H9 (cell line): ENCODE data around the gene GRAP2. TPM values are rescaled to one million over a fixed set of nuclear protein-coding genes. Genes with fewer than 3 reads are reported as not detected.

Experiments
- DNase-seq: peaks from one replicate; pipeline ENCODE4 v3.0.0-alpha.2; 2017
- H2AFZ ChIP-seq: one replicate; pipeline ENCODE4 v1.6.1; 2013; ENCODE audit warnings: mild to moderate bottlenecking, low read length, control low read depth, moderate library complexity
- H2AK5ac ChIP-seq: 2 replicates; pipeline ENCODE4 v1.6.1; 2013; ENCODE audit warnings: low read length, control low read depth, mixed read lengths; ENCODE audit not compliant: insufficient read length
- H2BK120ac ChIP-seq: one replicate; pipeline ENCODE4 v1.6.1; 2013; ENCODE audit warnings: low read depth, mild to moderate bottlenecking, low read length, control low read depth, inconsistent platforms; ENCODE audit not compliant: poor library complexity, severe bottlenecking
- H2BK12ac ChIP-seq: 2 replicates; pipeline ENCODE4 v1.6.1; 2013; ENCODE audit warnings: low read length, control low read depth, mixed read lengths, low read depth; ENCODE audit not compliant: insufficient read length
- H2BK15ac ChIP-seq: 2 replicates; pipeline ENCODE4 v1.6.1; 2013; ENCODE audit warnings: low read depth, low read length, control low read depth
- H2BK20ac ChIP-seq: one replicate; pipeline ENCODE4 v1.6.1; 2013; ENCODE audit warnings: low read depth, mild to moderate bottlenecking, low read length, control low read depth, inconsistent platforms; ENCODE audit not compliant: poor library complexity, severe bottlenecking
- H2BK5ac ChIP-seq: 2 replicates; pipeline ENCODE4 v1.6.1; 2013; ENCODE audit warnings: low read length, control low read depth, mixed read lengths; ENCODE audit not compliant: insufficient read length
- H3K14ac ChIP-seq: 2 replicates; pipeline ENCODE4 v1.6.1; 2013; ENCODE audit warnings: low read length, control low read depth; ENCODE audit not compliant: insufficient read depth
- H3K18ac ChIP-seq: 2 replicates; pipeline ENCODE4 v1.6.1; 2013; ENCODE audit warnings: low read depth, mild to moderate bottlenecking, mixed read lengths, low read length, control low read depth; ENCODE audit not compliant: insufficient read length
- H3K23ac ChIP-seq: 2 replicates; pipeline ENCODE4 v1.6.1; 2013; ENCODE audit warnings: low read length, control low read depth, mixed read lengths, low read depth; ENCODE audit not compliant: insufficient read length
- H3K23me2 ChIP-seq: 2 replicates; pipeline ENCODE4 v1.6.1; 2013; ENCODE audit warnings: low read depth, mild to moderate bottlenecking, mixed read lengths, low read length, control low read depth; ENCODE audit not compliant: insufficient read length, poor library complexity, severe bottlenecking
- H3K27ac ChIP-seq: 2 replicates; pipeline ENCODE4 v1.5.1; 2013; ENCODE audit warnings: low read length, control low read depth, mixed read lengths, low read depth; ENCODE audit not compliant: insufficient read length
- H3K27me3 ChIP-seq: 2 replicates; pipeline ENCODE4 v1.6.1; 2013; ENCODE audit warnings: low read length, control low read depth, inconsistent platforms; ENCODE audit not compliant: insufficient read depth
- H3K4ac ChIP-seq: 2 replicates; pipeline ENCODE4 v1.6.1; 2013; ENCODE audit warnings: low read depth, mild to moderate bottlenecking, control low read depth, inconsistent platforms, low read length, moderate library complexity
- H3K4me1 ChIP-seq: 2 replicates; pipeline ENCODE4 v1.6.1; 2013; ENCODE audit warnings: low read length, control low read depth, inconsistent platforms; ENCODE audit not compliant: insufficient read depth
- H3K4me2 ChIP-seq: 2 replicates; pipeline ENCODE4 v1.6.1; 2013; ENCODE audit warnings: low read length, control low read depth, mixed read lengths; ENCODE audit not compliant: insufficient read length, insufficient read depth
- H3K56ac ChIP-seq: 2 replicates; pipeline ENCODE4 v1.6.1; 2013; ENCODE audit warnings: low read depth, mild to moderate bottlenecking, mixed read lengths, low read length, control low read depth; ENCODE audit not compliant: insufficient read length
- H3K79me1 ChIP-seq: 2 replicates; pipeline ENCODE4 v1.6.1; 2013; ENCODE audit warnings: low read depth, mild to moderate bottlenecking, moderate library complexity, low read length, control low read depth, inconsistent platforms; ENCODE audit not compliant: insufficient read depth, poor library complexity, severe bottlenecking
- H3K79me2 ChIP-seq: 2 replicates; pipeline ENCODE4 v1.6.1; 2013; ENCODE audit warnings: low read length, control low read depth, inconsistent platforms; ENCODE audit not compliant: insufficient read depth
- H3K9ac ChIP-seq: 2 replicates; pipeline ENCODE4 v1.6.1; 2013; ENCODE audit warnings: low read length, control low read depth, mixed read lengths; ENCODE audit not compliant: insufficient read length; ENCODE audit errors: extremely low read depth
- H3K9me3 ChIP-seq: one replicate; pipeline ENCODE4 v1.6.1; 2013; ENCODE audit warnings: low read depth, low read length, inconsistent platforms; ENCODE audit not compliant: control insufficient read depth
- H3T11ph ChIP-seq: one replicate; pipeline ENCODE4 v1.6.1; 2013; ENCODE audit warnings: mild to moderate bottlenecking, low read length, control low read depth, inconsistent platforms
- H4K20me1 ChIP-seq: one replicate; pipeline ENCODE4 v1.6.1; 2013; ENCODE audit not compliant: control insufficient read depth, insufficient read length, insufficient read depth
- H4K5ac ChIP-seq: 2 replicates; pipeline ENCODE4 v1.6.1; 2013; ENCODE audit warnings: low read depth, mild to moderate bottlenecking, mixed read lengths, low read length, control low read depth; ENCODE audit not compliant: insufficient read length
- H4K8ac ChIP-seq: replicated peaks from 2 replicates; pipeline ENCODE4 v1.6.1; 2013; ENCODE audit warnings: low read length, control low read depth, mixed read lengths, low read depth; ENCODE audit not compliant: insufficient read length
- H4K91ac ChIP-seq: 2 replicates; pipeline ENCODE4 v1.6.1; 2013; ENCODE audit warnings: low read depth, mild to moderate bottlenecking, moderate library complexity, mixed read lengths, low read length, control low read depth; ENCODE audit not compliant: insufficient read length
- H3K27ac Mint-ChIP-seq, 3 experiments: 2 replicates in 2 of 3; 3 replicates in 1 of 3; pipeline ENCODE4 v1.8.0; 2020 to 2021; ENCODE audit warnings: mixed read lengths in 3 of 3, mild to moderate bottlenecking in 1 of 3, moderate library complexity in 1 of 3
- H3K27me3 Mint-ChIP-seq: 2 replicates; pipeline ENCODE4 v1.8.0; 2021; ENCODE audit warnings: low read depth, mild to moderate bottlenecking, moderate library complexity, mixed read lengths
- H3K36me3 Mint-ChIP-seq, 3 experiments: 2 replicates in 2 of 3; 3 replicates in 1 of 3; pipeline ENCODE4 v1.8.0; 2020 to 2021; ENCODE audit warnings: low read depth in 3 of 3, mixed read lengths in 3 of 3; ENCODE audit not compliant: insufficient read depth in 1 of 3
- H3K4me1 Mint-ChIP-seq, 2 experiments: 2 replicates each; pipeline ENCODE4 v1.8.0; 2020; ENCODE audit warnings: mixed read lengths in 2 of 2
- H3K4me3 Mint-ChIP-seq, 2 experiments: 2 replicates in 1 of 2; 3 replicates in 1 of 2; pipeline ENCODE4 v1.8.0; 2020 to 2021; ENCODE audit warnings: mild to moderate bottlenecking in 2 of 2, mixed read lengths in 2 of 2, moderate library complexity in 1 of 2
- H3K9me3 Mint-ChIP-seq, 2 experiments: 2 replicates in 1 of 2; 3 replicates in 1 of 2; pipeline ENCODE4 v1.8.0; 2020; ENCODE audit warnings: mild to moderate bottlenecking in 2 of 2, mixed read lengths in 2 of 2, moderate library complexity in 1 of 2
- whole genome bisulfite sequencing: extraction: QIAGEN DNeasy Blood & Tissue Kit; methylation state at CpG from one replicate; pipeline ENCODE4 v1.1.7; 2013; ENCODE audit warnings: missing lambda C conversion rate, low lambda C conversion rate, mixed read lengths; ENCODE audit not compliant: insufficient read length; ENCODE audit errors: extremely low coverage; 5-methylcytosine and 5-hydroxymethylcytosine counted together
- total RNA-seq: library from RNA; stranded (reverse); gene quantifications from 2 replicates; pipeline ENCODE4 v1.2.1, GENCODE V29; 2021
- TF ChIP-seq, protein P1 (sequence below): fragments of 200-600 bp; sonication (generic); conservative IDR thresholded peaks from 3 replicates; pipeline ENCODE4 v1.8.0; 2021; ENCODE audit warnings: antibody characterized with exemption, mild to moderate bottlenecking

GRAP2 gene
- total RNA-seq, 1 experiment from 2014 or later = not detected

DNA sequence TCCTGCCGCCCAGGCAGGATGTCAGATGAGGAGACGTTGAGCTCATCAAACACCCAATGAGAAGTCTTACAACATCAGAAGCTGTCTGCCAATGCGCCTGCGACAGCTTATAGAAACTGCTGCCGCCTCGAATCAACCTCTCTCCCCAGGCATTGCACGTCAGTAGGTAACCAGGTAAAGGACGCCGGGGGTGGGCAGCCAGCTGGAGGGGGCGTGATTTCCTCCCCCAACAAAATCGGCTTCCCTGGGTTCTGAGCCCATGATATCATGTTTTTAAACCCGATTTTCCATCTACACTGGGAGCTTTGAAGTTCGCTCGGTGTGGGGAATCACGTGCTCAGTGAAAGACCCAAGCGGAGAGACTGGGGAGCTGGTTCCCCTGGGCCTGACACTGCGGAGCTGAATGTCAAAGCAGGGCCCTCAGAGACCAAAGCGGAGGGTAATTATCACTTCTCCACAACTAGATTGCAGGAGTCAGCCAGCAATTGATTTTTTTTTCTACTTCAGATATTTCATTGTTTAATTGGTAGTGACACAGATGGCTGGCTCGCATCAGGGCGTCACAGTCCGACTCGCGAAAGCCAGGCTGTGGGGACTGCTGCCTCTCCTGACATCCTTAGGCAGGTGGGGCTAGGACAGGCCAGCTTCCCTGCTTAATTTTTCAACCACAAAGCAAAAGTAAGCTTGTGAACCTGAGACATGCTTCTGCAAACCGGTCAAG is 109.2 kb downstream of the GRAP2 start:
- no peak overlapping the region for H3K9ac ChIP-seq
- Mint-ChIP-seq H3K27ac (peak overlapping the region; percentile 31 to 90 (median 88); a peak in 1 of 7 replicates), H3K27me3 (peaks cover 25% of the 10 kb centered on the region), H3K4me3 (peak overlapping the region in 1 of 2 experiments; percentile 46; a peak in 2 of 5 replicates), H3K4me1 (peaks cover 31 to 39% of the 10 kb centered on the region in 2 experiments), H3K9me3 (no peaks in the 10 kb centered on the region; a peak in 1 of 5 replicates), H3K36me3 (peaks cover 0 to 6% (median 5%) of the 10 kb centered on the region in 3 experiments; a peak in 5 of 7 replicates)
- no peak overlapping the region for H2AK5ac ChIP-seq
- peaks cover 5% of the 10 kb centered on the region for H4K20me1 ChIP-seq
- TF ChIP-seq, protein P1, sequence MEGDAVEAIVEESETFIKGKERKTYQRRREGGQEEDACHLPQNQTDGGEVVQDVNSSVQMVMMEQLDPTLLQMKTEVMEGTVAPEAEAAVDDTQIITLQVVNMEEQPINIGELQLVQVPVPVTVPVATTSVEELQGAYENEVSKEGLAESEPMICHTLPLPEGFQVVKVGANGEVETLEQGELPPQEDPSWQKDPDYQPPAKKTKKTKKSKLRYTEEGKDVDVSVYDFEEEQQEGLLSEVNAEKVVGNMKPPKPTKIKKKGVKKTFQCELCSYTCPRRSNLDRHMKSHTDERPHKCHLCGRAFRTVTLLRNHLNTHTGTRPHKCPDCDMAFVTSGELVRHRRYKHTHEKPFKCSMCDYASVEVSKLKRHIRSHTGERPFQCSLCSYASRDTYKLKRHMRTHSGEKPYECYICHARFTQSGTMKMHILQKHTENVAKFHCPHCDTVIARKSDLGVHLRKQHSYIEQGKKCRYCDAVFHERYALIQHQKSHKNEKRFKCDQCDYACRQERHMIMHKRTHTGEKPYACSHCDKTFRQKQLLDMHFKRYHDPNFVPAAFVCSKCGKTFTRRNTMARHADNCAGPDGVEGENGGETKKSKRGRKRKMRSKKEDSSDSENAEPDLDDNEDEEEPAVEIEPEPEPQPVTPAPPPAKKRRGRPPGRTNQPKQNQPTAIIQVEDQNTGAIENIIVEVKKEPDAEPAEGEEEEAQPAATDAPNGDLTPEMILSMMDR = no peak
- H3K14ac ChIP-seq = no peak overlapping the region
- H2BK12ac ChIP-seq = no peak overlapping the region
- no peak overlapping the region for H2BK120ac ChIP-seq
- H3K27ac ChIP-seq = no peak overlapping the region
- H3K79me2 ChIP-seq = no peaks in the 10 kb centered on the region; the same call in 1 of the 2 replicates
- H3K56ac ChIP-seq = no peak overlapping the region
- no peak overlapping the region for H4K5ac ChIP-seq
- no peak overlapping the region for H4K91ac ChIP-seq
- H3K23ac ChIP-seq = no peak overlapping the region
- H3T11ph ChIP-seq = no peak overlapping the region
- H3K79me1 ChIP-seq = peaks cover 7% of the 10 kb centered on the region
- H3K9me3 ChIP-seq = no peaks in the 10 kb centered on the region
- peaks cover 6% of the 10 kb centered on the region for H3K4me1 ChIP-seq
- no peak overlapping the region for H2AFZ ChIP-seq
- H3K4me2 ChIP-seq = peak overlapping the region; percentile 4
- no peak for DNase-seq
- peaks cover 4% of the 10 kb centered on the region for H3K23me2 ChIP-seq
- no peak overlapping the region for H4K8ac ChIP-seq
- H3K27me3 ChIP-seq = no peaks in the 10 kb centered on the region
- H2BK15ac ChIP-seq = no peak overlapping the region
- no CpG with 5 or more reads among the region's 24 CpGs for WGBS
- H3K18ac ChIP-seq = no peak overlapping the region
- no peak overlapping the region for H2BK20ac ChIP-seq
- no peak overlapping the region for H2BK5ac ChIP-seq
- no peak overlapping the region for H3K4ac ChIP-seq
